ENCODE results near the gene SMIM32. TPM values are rescaled to one million over a fixed set of nuclear protein-coding genes. Genes with fewer than 3 reads are reported as not detected.

Gene SMIM32
- total RNA-seq, 1 donor from 2014 or later, result 0.08 TPM

GRCh38 chr5:136206361-136206760, 13.4 kb upstream of the SMIM32 start:
- peaks cover 3% of the 10 kb centered on the region for H3K27me3 ChIP-seq (ENCODE audit: control insufficient read depth, insufficient read depth, low read length)
- H3K4me3 ChIP-seq (ENCODE audit: low read depth, low read length), result no peak overlapping the region
- no peak for TF ChIP-seq CTCF (IDR thresholded peaks at IDR 0.05; ENCODE audit: insufficient read depth, low read length, poor library complexity, severe bottlenecking)
- DNase-seq (ENCODE audit: low read depth), result no peak
- H3K36me3 ChIP-seq (ENCODE audit: control insufficient read depth, insufficient read depth, low read length), result no peaks in the 10 kb centered on the region

DNA sequence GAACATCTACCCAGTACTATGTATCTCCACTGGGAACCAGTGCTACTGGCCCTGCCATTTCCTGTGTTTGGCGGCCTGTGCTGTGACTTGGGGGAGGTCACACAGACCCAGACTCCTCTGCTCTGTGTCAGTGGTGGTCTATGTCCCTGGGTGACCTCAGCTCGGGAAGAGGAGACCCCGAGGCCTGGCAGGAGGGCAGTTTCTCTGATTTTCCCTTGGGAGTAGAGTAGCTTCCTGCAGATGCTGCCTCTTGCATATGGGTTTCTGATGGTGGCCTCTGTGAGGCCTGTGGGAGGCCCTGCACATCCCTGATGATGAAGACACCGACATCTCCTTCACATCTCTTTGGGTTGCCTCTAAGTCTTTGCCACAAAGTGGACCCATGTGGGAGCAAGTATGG, 13.0 kb upstream of the SMIM32 start:
- Histone ChIP-seq H3K27me3 (ENCODE audit: control insufficient read depth, insufficient read depth, low read length) (peaks cover 3% of the 10 kb centered on the region), H3K36me3 (ENCODE audit: control insufficient read depth, insufficient read depth, low read length) (no peaks in the 10 kb centered on the region), H3K4me3 (ENCODE audit: low read depth, low read length) (no peak overlapping the region)
- no peak for TF ChIP-seq CTCF (IDR thresholded peaks at IDR 0.05; ENCODE audit: insufficient read depth, low read length, poor library complexity, severe bottlenecking)
- DNase-seq (ENCODE audit: low read depth), result no peak

DNA sequence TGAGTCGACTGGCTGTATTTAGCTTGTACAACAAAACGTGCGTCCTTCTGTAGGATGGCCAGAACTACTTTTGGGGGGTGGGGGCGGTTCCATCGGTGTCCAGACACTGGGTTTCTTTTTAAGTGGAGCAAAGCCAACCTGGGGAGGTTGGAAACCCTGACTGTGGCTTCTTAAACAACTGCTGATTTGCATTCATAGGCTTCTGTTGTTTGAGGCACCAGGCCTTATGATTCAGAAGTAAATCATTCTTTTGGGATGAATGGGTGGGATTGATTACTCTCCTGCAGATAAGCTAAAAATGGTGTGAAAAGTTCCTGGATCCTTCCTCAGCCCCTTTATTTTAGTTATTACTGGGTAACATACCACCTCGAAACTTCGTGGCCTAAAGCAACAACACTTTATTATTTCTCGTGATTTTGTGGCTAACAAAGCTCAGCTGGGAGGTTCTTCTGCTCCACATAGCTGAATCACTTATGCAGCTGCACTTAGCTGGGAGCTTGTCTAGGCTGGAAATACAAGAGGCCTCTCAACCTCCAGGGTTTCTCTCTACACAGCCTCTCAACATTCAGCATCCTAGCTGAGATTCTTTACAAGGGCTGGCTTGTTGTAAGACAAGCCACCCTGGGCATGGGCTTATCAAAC, 12.2 kb upstream of the SMIM32 start:
- no peak for TF ChIP-seq CTCF (IDR thresholded peaks at IDR 0.05; ENCODE audit: insufficient read depth, low read length, poor library complexity, severe bottlenecking)
- H3K27me3 ChIP-seq (ENCODE audit: control insufficient read depth, insufficient read depth, low read length), result peaks cover 7% of the 10 kb centered on the region
- H3K4me3 ChIP-seq (ENCODE audit: low read depth, low read length), result no peak overlapping the region
- DNase-seq (ENCODE audit: low read depth), result no peak
- no peaks in the 10 kb centered on the region for H3K36me3 ChIP-seq (ENCODE audit: control insufficient read depth, insufficient read depth, low read length)

DNA sequence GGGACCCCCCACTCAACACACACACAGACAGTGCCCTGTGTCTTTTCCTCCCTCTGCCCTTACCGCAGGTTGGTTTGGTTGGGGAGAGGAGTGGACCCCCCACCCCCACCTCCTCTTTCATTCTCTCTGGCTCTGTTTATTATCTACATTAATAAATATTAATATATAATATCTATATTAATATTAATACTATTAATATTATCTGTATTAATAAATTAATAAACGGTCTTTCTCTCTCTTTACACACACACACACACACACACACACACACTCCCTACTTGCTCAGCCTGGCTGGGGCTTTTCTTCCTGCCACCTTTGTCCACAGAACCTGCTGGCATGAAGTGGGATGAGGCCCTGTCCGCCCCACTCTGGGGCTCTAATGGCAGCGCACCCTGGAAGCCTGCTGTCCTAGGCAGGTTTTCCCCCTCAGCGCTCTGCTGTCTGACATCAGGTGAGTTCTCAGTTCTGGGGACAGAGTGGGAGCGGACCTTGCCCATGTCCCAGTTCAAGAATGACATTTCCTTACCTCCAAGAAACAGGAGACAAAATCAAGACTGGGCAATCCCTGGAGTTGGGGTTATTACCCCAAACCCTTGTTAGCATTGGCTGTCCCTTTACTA, 10.5 kb upstream of the SMIM32 start:
- no peak for TF ChIP-seq CTCF (IDR thresholded peaks at IDR 0.05; ENCODE audit: insufficient read depth, low read length, poor library complexity, severe bottlenecking)
- Histone ChIP-seq H3K27me3 (ENCODE audit: control insufficient read depth, insufficient read depth, low read length) (peaks cover 8% of the 10 kb centered on the region), H3K36me3 (ENCODE audit: control insufficient read depth, insufficient read depth, low read length) (no peaks in the 10 kb centered on the region), H3K4me3 (ENCODE audit: low read depth, low read length) (no peak overlapping the region)
- DNase-seq (ENCODE audit: low read depth), result no peak

DNA sequence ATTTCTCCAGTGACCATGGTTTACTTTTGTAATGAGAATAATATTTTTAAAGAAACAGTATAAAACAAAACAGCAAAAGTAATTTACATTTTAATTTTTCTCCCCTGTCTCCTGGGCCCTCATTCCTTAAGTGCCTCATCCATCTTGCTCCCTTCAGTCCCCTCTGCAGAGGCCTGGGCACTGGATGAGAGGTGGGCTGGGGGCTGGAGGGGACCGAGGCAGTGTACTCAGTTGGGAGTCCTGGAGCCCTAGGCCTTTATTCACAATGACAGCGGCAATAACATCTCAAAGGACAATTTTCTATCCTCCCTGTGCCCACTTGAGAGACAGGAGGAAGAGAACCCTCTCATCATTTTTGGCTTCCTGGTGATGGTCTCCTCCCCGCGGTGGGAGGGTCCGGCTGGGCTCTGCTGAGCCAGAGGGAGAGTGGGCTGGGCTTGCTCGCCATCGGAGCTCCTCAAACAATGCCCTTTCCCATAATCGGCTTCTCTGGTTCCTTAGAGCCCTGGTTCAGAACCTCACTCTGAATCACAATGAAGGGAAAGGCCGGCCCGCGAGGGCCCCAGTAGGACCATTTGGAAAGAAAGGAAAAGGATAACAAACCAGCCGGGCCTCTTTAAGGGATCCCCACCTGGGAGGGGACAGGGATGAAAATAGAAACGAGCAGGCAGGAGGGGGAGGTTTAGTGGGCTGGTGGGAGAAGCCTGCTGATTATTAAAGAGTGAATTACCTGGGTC, 9.7 kb upstream of the SMIM32 start:
- Histone ChIP-seq H3K27me3 (ENCODE audit: control insufficient read depth, insufficient read depth, low read length) (peaks cover 8% of the 10 kb centered on the region), H3K36me3 (ENCODE audit: control insufficient read depth, insufficient read depth, low read length) (no peaks in the 10 kb centered on the region), H3K4me3 (ENCODE audit: low read depth, low read length) (no peak overlapping the region)
- DNase-seq (ENCODE audit: low read depth), result no peak
- TF ChIP-seq CTCF (IDR thresholded peaks at IDR 0.05; ENCODE audit: insufficient read depth, low read length, poor library complexity, severe bottlenecking), result no peak
